Measurements from ENCODE around the gene PLA2G4D.

Gene PLA2G4D

DNA sequence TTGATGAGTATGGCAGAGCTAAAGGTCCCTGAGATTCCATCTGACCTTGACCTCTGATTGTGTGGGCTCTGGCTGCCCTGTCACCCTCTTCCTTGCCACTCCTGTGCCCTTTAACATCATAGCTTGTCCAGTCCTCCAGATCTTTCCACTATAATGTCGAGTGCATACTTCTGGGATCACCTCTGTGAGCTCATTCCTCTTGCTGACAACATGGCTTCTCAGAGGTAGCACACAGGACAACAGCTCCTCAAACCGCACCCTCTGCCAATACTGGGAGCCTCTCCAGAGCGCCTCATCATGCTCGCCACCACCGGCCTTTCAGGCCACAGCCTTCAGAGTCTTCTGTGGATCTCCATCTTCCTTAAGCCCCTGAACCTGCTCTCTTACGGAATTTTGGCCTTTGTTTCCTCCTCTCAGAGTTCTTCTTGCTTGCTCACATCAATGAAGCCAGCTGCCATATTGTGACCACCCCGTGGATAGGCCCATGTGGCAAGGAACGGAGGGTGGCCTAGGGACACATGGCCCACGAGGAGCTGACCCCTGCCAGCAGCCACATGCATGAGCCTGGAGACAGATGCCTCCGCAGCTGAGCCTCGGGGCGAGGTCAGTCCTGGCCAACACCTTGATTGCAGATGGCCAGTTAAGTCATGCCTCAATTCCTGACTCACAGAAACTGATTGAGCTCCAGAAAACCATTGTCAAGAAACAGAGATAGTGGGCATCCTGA lies 31.1 kb downstream of the PLA2G4D start:
- DNase-seq (ENCODE audit: low read depth, low spot score) = no peak
- H3K4me3 ChIP-seq (ENCODE audit: low read length) = no peak overlapping the region

DNA sequence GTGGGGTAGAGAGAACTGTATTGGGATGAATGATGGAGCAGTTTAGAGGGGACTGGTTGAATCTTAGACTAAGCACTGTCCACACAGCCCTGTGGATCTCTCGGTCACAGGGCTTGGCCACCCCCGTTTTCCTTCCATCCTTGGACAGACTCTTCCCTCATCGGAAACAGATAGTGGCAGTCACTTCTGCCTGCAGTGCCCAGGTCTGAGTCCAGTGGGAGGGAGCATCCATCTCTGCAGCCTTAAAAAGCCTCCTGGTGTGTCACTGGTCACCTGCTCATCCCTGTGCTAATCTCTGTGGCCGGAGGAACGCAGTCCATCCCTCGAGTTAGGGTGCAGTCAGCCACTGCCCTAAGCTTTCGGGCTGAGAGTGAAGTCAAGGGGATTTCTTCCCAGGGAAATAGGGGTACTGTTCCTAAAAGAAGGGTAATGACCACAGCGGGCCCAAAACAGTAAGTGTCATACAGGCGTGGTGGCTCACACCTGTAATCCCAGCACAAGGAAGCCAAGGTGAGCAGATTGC lies 32.0 kb downstream of the PLA2G4D start:
- DNase-seq (ENCODE audit: low read depth, low spot score) = no peak
- H3K4me3 ChIP-seq (ENCODE audit: low read length) = no peak overlapping the region

DNA sequence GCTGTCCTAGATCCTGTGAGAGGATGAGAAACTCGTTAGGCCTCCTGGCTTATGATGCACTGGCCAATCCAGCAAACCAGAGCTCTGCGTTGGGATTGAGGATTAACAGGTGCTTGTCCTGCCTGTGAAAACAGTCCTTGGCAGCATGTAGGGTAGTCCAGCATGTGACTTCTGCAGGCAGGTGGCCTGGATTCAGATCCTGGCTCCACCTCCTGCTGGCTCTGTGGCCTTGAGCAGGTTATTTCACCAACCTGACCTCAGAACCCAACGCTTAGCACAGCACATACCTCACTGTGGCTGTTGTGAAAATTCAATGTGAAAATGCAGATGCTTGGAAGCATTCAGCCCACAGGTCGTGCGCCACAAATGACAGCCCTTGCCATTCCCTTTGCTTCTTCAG lies 33.6 kb downstream of the PLA2G4D start:
- H3K4me3 ChIP-seq (ENCODE audit: low read length) = no peak overlapping the region

DNA sequence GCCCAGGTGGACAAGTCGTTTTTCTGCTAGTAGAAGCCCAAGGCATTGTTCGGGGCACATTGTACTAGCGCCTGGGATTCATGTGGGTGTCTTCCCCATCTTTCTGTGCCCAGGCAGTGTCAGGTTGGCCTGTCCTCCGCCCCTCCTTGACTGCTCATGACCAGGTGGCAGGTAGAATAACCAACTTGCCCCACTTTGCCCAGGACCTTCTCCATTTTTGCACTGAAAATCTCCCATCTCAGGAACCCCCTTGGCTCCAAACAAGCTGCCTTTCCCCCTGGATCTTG lies 33.9 kb downstream of the PLA2G4D start:
- no peak for DNase-seq (ENCODE audit: low read depth, low spot score)
- no peak overlapping the region for H3K4me3 ChIP-seq (ENCODE audit: low read length)

More for the DNA sequence above, 33.6 kb downstream of the PLA2G4D start:
- no peak for DNase-seq (ENCODE audit: low read depth, low spot score)

DNA sequence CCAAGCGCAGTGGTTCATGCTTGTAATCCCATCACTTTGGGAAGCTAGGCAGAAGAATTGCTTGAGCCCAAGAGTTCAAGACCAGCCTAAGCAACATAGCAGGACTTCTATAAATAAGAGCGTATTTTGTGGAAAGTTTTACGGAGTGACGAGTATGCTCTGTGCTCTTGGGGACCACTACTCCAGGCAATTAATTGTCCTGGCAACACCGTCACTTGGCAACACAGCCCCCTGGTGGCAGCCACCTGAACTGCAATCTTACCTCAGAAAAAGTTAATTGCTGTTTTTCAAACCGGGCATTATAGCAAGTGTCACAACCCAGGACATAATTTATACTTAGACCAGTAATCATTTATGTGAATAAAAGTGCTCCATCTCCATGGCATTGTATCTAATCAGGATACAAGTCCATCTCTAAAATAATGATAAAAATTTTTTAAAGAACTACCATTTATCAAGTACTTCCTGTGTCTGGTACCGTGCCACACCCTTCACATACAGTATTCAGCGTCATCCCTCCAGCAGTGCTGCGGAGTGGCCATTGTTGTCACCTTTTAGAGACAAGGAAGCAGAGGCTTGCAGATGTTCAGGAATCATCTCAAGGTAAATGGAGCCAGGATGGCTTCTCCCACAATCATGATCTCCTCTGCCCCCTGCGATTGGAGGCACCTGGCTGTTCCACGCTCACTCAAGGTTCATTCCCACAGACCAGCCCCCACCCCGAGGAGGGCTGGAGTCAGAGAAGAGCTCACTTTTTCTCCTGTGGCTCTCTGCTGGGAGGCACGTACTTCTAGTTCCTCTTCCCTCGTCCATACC lies 34.5 kb downstream of the PLA2G4D start:
- DNase-seq (ENCODE audit: low read depth, low spot score) = peak; percentile 57
- no peak overlapping the region for H3K4me3 ChIP-seq (ENCODE audit: low read length)

DNA sequence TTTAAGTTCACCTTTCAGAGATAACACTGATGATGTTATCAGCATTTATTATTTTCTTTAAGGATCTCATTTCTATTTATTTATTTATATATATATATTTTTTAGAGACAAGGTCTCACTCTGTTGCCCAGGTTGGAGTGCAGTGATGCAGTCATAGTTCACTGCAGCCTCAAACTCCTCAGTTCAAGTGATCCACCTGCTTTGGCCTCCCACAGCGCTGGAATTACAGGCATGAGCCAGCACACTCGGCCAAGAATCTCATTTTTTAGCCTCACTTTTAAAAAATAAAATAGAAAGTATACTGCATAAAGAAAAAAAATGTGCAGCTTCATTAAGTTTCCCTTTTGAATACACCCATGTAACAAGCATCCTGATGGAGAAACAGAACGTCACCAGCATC lies 35.6 kb downstream of the PLA2G4D start:
- no peak for DNase-seq (ENCODE audit: low read depth, low spot score)

DNA sequence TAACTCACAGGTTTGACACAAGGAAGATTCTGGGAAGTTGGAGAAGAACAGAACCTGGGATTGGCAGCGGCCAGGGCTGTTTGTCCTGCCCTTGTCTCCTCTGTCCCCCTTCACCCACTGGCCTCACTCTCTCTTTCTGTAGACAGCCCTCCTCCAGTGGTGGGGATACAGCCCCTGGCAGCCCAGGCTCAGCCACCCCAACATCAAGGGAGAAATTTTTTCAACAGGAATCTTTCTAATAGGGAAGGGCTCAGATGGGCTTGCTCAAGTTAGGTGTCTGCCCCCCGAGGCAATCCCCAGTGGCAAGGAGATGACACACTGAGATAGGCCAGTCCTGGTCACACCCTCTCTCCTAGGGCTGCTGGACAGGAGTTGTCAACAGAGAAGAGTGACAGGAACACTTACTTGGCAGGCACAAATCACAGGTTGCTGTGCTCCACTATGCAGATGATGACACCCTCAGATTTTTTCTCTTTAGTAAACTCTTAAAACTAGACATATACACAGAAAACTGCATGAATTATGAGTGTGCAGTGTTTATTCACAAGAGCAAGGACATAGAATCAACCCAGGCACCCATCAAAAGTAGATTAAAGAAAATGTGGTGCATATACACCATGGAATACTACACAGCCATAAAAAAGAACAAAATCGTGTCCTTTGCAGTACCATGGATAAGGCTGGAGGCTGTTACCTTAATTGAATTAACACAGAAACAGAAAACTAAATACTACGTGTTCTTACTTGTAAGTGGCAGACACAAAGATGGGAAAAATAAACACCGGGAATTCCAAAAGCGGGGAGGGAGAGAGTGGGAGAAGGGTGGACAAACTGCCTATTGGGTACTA lies 36.3 kb downstream of the PLA2G4D start:
- no peak for DNase-seq (ENCODE audit: low read depth, low spot score)
- H3K4me3 ChIP-seq (ENCODE audit: low read length) = no peak overlapping the region

More for the DNA sequence above, 35.6 kb downstream of the PLA2G4D start:
- no peak overlapping the region for H3K4me3 ChIP-seq (ENCODE audit: low read length)

DNA sequence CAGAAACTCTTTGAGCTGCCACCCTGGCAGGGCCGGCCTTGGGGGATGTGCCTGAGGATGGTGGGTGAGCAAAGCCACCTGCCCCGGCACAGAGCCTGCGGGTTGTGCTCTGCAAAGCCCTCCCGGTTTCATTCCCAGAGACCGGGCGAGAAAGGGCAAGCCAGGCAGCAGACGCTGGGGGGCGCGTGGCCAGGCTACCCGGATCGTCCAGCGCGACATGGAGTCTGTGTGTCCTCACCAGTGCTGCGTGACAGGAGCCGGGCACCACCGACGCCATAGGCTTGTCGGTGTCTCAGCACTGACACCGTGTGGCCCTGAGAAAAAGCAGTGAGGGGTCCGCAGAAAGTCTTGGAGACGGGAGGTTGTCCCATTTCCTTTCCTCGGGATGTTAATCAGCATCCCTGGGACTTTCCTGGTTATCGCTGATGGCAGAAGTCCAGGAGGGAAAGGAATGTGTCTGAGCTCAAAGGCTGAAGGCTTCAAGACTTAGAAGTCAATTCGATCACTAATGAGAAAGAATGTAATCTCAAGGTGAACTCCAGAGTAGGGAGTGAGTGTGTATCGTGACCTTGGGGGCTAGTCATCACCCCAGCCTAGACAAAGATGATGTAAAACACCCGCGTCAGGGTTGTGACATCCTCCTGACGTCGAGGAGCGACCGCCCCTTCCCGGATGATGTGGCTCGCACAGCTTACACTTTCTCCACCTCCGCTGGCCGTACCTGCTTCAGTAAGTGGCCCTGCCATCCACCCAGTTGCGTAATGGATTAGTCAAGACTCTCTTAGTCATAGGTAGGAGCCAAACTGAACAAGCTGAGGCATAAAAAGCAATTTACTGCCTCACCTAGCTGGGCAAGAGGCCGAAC lies 37.2 kb downstream of the PLA2G4D start:
- DNase-seq (ENCODE audit: low read depth, low spot score) = no peak
- peak overlapping the region; percentile 23 for H3K4me3 ChIP-seq (ENCODE audit: low read length)

DNA sequence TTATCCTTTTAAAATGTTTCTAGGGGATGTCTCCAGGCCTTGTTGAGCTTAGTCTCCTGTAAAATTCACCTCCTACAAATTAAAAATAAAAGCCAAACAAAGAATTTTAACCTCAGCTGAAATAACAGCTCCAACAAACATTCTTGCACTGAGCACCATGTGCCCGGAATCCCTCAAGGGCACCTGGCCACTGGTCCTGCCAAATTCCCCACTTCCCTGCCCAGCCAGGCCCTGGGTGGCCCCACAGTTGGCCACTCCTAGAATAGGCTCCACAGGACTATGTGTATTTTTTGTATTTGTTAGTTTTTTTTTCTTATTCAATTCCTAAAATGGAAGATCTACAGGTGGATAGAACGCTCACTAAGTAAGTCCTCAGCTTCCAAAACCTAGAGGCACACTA lies 40.4 kb downstream of the PLA2G4D start:
- no peak for DNase-seq (ENCODE audit: low read depth, low spot score)
- no peak overlapping the region for H3K4me3 ChIP-seq (ENCODE audit: low read length)

DNA sequence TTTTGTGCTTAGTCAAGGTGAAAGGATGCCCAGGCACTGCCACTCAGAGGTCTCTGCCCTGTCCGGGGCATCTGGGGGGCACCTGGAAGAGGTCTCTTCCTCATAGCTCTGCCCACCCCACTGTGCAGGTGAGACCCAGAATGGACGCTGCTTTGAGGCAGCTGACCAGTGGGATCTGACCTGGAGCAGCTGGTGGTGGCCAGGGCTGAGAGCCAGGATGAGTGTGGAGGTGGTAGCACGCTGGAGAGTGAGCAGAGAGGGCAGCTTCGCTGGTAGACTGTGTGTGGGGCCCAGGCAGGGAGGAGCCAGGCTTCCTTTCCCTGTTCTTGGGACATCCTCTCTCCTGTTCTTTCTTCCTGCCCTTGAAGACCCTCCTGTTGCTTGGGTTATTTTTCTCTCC lies 41.4 kb downstream of the PLA2G4D start:
- H3K4me3 ChIP-seq (ENCODE audit: low read length) = no peak overlapping the region
- DNase-seq (ENCODE audit: low read depth, low spot score) = no peak

DNA sequence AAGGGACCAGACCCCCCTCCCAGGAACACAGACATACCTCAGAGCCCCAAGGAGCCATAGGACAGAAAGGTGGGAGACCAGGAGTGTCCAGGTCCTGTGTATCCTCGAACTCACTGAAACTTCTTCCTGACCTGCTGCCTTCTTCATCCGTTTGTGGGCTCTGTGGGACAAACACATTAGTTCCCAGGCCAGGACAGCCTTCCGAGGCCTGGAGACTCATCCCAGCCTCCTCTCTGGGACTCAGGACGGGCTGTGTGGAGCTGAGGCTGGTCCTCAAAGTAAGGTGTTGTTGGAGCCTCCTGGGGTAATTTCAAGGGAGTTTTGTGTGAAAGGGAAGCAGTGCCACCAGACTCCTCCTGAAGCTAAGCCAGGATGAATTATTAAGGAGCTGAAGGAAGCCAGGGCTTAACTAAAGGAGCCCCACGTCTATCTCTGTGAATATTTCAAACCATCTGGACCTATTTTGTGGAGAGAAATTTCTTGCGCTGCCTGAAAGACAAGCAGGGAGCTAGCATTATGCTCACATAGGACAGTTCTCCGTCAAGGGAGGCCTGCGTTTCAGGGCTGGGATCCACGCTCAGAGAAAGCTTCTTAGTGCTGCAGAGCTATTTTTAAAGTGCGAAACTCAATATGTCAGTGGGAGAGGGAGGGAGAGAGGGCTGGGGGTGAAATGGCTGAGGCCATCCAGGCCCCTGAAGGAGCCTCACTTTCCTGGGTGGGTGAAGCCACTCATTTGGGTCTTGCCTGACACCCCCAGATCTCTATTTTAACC lies 43.7 kb downstream of the PLA2G4D start:
- no peak overlapping the region for H3K4me3 ChIP-seq (ENCODE audit: low read length)
- no peak for DNase-seq (ENCODE audit: low read depth, low spot score)

DNA sequence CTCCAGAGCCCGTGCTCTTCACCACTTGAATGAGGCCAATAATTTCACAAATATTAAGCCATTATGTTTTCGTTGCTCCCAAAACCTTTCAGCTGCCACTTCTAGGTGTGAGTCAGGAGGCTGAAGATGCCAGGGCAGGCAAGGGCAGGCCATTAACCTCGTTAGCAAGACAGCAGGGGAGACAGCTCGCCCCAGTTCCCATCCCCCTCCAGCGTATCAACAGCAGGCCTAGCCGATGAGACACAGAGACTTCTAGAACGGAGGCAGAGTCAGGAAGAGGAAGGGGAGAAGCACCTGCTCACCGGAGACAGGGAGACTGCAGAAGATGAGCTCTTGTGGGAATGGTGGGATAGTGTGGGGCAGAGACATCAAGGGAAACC lies 45.6 kb downstream of the PLA2G4D start:
- DNase-seq (ENCODE audit: low read depth, low spot score) = no peak
- no peak overlapping the region for H3K4me3 ChIP-seq (ENCODE audit: low read length)

DNA sequence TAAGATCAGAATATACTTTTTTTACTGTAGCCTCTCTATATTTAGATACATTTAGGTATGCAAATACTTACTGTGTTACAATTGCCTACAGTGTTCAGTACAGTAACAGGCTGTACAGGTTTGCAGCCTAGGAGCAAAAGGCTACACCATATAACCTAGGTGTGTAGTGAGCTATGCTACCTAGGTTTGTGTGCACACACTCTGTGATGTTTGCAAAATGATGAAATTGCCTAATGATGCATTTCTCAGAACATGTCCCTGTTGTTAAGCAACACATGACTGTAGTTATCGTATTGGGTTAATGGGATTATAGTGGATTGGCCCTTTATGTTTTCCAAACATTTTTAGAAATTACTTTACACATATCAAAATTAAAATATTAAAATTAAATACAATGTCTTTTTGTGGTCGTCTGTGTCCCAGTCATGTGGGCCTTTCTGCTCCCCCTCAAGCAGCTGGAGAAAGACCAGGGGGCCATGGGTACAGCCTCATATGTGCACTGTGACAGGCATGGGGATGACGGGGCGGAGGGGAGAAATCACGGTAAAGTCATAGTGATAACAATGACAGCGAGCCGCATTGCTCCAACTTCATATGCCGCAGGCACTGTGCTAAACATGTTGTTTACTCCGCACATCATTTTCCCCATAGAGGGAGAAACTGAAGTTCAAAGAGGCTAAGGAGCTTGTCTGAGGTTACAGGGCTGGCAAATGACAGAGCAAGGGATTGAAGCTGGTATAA lies 46.1 kb downstream of the PLA2G4D start:
- no peak overlapping the region for H3K4me3 ChIP-seq (ENCODE audit: low read length)
- no peak for DNase-seq (ENCODE audit: low read depth, low spot score)

DNA sequence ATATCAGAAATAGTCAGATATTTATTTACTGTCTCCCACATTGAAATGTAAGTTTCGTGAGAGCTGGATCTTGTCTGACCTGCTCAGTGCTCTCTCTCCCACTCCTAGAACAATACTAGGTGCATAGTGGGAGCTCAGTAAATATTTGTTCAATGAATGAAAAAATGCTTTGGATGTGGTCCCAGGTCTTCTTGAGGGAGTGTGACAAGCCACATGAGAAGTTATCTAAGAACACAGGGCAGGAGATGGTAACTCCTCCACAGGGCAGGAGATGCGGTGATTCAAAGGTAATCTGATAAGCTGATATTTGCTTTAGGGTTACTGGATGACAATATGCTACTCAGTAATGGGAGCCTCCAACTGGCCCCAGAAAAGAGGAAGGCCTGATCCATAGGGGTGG lies 47.8 kb downstream of the PLA2G4D start:
- no peak overlapping the region for H3K4me3 ChIP-seq (ENCODE audit: low read length)
- no peak for DNase-seq (ENCODE audit: low read depth, low spot score)

DNA sequence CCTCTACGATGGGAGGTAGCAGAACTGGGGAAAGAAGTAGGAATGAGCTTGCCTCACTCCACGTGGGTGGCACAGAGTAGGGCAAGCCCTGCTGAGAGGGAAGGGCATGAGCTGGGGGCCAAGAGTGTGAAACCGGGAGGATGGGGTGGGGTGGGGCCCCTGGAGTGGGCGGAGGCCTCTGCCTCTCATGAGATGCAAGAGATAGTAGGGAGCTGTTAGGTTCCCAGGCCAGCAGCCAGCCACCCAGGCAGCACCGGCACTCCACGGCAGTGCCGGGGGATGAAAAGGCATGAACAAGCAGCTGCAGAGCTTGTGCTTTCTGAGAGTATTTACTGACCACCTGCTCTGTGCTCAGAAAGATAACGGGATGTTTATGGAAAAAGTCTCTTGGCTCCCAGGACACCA lies 49.1 kb downstream of the PLA2G4D start:
- DNase-seq (ENCODE audit: low read depth, low spot score) = no peak
- H3K4me3 ChIP-seq (ENCODE audit: low read length) = no peak overlapping the region

DNA sequence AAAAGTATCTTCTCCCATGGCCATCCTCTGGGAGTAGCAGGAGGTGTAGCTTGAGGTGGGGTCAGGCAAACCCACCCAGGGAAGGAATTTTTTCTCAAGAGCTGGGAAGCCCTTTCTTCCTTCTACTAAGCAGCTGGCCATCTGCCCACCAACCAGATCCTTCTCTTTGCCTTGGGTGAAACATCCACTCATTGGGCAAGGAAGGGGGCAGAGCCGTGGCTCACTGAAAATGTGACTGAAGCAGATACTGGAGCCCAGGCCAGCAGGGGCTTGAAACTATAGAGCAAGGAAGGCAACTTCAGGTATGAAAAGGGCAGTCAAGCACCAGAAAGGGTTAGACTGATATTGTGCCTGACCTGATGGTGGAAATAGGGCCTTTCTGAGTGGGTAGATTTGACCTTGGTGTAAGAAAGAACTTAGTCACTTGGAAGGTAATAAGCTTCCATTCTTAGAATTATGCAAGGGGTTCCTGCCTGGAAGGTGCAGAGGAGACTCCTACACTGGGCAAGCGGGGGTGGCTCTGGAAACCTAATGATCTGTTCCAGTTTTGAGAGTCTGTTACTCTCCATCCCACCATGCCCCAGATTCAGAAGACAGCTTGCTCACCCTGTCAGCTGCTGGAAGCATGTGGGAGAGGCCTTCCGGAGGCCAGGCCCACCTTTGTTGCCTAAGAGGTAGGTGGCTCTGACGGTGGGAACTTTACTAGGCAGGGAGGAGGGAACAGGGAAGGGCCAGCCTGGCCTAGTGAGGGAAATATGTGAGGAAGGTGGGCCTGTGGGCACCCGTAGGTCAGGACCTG lies 51.6 kb downstream of the PLA2G4D start:
- H3K4me3 ChIP-seq (ENCODE audit: low read length) = no peak overlapping the region
- no peak for DNase-seq (ENCODE audit: low read depth, low spot score)

DNA sequence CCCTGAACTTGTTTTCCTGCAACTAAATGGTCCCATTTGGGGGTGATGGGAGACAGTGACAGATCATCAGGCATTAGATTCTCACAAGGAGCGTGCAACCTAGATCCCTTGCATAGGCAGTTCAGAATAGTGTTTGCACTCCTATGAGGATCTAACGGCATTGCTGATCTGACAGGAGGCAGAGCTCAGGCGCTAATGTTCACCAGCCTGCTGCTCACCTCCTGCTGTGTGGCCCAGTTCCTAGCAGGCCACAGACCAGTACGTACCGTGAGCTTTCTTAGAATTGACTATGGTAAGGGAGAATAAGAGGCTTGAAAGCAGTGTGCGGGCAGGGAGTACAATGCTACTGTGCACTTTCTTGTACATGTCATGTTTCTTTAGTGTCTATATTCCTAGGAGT lies 56.0 kb downstream of the PLA2G4D start:
- H3K4me3 ChIP-seq (ENCODE audit: low read length) = no peak overlapping the region
- DNase-seq (ENCODE audit: low read depth, low spot score) = no peak

Measured in Jurkat, Clone E6-1 (cell line).